Activated naive CD4-positive, alpha-beta T cell (primary cell): ENCODE results near the gene DNPH1.

Experiments
- DNase-seq, 4 experiments: peaks; one replicate each; lab custom pipeline; 2025; lab: John Stamatoyannopoulos, UW

DNPH1 gene

DNA sequence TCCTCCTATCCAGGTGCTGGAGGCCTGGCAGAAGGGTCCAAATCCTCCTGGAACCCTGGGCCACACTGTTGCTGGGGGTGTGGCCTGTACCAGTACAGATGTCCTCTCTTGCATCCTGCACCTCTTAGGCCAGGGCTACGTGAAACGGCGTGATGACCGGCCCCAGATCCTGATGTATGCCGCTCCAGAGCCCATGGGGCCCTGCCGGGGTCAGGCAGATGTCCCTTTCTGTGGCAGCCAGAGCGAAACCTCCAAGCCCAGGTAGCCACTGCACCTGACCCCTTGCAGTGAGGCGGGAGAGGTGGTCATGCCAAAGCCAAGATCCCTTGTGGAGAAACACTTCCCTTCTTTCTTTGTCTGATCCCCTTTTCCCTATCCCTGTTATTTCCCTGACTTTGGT lies 14.2 kb downstream of the DNPH1 start:
- no peak for DNase-seq

DNA sequence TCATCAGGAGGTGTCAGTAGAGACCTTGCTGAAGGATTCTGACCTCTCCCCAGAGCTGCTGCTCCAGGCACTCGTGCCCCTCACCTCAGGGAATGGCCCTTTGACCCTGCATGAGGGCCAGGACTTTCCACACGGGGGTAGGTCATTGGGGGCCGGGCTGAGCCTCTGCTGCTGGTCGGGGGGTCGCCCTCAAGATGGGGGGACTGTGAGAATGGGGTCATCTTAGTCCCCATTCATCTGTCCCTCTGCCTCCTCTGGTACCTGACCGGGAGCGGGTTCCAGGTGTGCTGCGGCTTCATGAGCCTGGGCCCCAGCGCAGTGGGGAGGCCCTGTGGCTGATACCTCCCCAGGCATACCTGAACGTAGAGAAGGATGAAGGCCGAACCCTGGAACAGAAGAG lies 15.8 kb downstream of the DNPH1 start:
- DNase-seq: no peak

DNA sequence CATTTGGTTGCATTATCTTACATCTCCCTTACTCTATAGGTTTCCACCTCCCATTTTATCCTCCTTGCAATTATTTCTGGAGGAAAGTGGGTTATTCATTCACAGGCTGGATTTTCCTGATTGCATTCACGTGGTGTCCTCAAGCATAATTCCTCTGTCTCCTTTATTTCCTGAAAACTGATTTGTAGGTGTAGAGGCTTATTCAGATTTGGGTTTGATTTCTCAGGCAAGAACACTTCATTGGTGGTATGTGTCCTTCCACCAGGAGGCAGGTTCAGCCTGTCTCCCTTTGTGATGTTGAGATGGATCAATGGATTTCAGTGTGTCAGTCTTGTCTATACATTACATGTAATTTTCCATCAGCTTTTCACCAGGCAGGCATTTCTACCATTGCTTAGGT lies 17.3 kb downstream of the DNPH1 start:
- no peak for DNase-seq

DNA sequence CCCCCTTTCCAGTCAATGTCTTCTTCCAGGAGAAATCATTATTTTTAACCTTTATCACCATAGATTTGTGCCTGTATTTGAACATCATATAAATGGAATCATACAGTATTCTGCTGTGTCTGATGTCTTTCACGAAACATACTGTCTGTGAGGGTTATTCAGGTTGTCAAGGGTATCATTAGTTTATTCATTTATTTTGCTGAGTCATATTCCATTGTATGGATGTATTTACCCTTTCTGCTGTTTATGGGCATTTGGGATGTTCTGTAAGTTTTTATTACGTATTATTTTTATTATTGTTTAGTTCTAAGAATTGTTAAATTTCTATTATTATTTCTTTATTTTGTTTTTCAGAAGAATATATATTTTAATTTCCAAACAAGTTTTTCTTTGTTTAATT lies 22.0 kb downstream of the DNPH1 start:
- DNase-seq: no peak

DNA sequence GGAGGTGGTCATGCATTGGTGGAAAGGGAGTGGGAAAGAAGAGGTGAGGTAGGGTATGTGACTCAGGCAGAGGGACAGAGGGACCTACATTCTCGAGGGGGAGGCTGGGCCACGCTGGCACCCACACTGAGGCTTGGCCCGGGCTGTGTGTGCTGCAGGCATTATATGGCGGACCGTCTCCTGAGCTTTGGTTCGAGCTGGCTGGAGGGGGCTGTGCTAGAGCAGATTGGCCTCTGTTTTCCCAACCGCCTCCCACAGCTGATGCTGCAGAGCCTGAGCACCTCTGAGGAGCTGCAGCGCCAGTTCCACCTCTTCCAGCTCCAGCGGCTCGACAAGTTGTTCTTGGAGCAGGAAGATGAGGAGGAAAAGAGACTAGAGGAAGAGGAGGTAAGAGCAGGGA lies 23.4 kb downstream of the DNPH1 start:
- no peak for DNase-seq

DNA sequence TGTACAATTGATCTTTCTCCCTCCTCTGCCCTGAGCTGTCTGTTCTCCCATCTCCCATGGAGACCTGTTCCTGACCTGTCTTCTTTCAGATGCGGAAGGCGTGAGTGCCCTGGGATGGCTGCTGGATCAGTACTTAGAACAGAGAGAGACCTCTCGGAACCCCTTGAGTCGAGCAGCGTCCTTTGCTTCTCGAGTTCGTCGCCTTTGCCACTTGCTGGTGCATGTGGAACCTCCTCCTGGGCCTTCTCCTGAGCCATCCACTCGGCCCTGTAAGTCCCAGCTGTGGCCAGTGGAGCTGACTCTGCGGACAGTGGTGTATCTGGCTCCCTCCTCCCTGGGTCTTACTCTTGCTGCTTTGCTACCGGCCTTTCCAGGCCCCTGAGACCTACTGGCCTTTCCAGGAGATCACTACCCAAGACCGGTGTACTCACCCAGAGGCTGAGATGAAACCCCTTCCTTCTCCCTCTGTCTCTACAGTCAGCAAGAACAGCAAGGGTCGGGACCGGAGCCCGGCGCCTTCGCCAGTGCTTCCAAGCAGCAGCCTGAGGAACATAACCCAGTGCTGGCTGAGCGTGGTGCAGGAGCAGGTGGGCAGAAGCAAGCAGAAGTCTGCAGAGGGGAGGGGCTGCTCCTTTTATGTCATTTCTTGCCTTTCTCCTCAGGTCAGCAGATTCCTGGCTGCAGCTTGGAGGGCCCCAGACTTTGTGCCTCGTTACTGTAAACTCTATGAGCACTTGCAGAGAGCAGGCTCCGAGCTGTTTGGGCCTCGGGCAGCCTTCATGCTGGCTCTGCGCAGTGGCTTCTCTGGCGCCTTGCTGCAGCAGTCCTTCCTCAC lies 24.8 kb downstream of the DNPH1 start:
- no peak for DNase-seq

DNA sequence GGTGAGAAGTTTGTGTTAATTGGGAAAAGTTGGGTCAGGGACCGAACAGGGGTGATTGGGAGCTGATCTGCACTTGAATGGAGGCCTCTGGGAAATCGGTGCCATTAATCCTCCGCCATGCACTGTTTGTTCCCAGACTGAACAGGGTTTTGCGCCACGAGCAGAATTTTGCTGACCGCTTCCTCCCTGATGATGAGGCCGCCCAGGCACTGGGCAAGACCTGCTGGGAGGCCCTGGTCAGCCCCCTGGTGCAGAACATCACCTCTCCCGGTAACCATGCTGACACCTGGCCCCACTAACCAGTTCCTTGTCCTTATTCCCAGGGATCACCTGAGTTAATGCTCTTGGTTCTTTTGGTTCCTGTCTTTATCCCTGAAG lies 25.6 kb downstream of the DNPH1 start:
- DNase-seq: no peak

DNA sequence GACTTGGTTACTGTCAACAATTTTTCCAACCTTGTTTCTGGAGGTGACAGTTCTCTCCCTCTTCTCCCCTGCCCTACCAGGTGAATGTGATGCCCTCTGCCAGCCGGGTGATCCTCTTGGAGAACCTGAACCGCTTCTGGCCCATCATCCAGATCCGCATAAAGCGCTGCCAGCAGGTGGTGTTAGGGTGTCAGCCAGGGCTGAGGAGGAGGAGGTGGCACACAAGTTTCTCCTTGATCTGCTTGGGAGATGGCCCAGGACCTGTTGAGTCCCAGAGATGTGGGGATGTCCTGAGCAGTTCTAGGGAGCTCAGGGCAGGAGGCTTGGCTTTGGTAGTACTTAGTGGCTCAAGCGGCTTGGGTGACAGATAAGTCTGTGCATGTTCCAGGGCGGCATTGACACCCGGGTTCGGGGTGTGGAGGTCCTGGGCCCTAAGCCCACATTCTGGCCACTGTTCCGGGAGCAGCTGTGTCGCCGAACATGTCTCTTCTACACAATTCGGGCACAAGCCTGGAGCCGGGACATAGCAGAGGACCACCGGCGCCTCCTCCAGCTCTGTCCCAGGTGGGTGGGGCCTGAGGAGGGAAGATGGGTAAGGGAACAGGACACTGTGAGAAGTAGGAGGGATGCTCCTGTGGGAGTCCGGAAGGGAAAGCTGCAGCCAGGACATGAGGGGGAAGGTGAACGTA lies 26.1 kb downstream of the DNPH1 start:
- DNase-seq: no peak

DNA sequence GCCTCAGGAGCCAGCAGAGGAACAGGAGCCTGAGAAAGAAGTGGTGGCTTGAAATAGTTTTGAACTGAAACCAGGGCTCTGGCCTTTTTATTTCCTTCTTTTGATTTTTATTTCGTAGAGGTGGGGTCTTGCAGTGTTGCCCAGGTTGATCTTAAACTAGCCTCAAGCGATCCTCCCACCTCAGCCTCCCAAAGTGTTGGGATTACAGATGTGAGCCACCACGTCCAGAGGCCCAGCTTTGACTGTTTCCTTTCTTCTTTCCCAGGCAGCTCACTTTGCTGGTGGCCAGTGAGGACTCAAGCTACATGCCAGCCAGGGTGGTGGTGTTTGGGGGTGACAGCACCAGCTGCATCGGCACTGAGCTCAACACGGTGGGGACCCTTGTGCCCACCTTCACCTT lies 26.8 kb downstream of the DNPH1 start:
- DNase-seq: no peak

DNA sequence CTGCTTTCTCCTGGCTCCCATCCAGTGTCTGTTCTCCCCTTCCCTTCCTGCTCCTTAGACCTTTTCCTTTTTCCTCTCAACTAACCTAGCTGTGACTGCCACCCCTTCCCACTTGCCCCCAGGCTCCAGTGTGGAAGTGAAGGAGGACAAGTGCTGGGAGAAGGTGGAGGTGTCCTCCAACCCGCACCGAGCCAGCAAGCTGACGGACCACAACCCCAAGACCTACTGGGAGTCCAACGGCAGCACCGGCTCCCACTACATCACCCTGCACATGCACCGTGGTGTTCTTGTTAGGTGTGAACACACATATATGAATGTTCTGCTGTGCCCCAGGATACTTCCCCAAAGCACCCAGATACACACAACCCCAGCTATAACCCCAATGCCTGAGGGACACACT lies 28.7 kb downstream of the DNPH1 start:
- no peak for DNase-seq

DNA sequence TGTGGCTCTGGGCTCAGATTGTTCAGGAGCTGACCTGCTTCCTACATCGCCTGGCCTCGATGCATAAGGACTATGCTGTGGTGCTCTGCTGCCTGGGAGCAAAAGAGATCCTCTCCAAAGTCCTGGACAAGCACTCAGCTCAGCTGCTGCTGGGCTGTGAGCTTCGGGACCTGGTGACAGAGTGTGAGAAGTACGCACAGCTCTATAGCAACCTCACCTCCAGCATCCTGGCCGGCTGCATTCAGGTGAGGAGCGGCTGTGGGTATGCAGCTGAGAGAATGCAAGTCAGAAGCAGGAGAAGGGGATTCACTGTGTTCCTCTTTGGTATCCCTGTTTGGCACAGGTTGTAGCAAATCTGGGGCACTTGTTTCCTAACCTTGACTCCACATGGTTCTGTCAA lies 29.4 kb downstream of the DNPH1 start:
- no peak for DNase-seq

DNA sequence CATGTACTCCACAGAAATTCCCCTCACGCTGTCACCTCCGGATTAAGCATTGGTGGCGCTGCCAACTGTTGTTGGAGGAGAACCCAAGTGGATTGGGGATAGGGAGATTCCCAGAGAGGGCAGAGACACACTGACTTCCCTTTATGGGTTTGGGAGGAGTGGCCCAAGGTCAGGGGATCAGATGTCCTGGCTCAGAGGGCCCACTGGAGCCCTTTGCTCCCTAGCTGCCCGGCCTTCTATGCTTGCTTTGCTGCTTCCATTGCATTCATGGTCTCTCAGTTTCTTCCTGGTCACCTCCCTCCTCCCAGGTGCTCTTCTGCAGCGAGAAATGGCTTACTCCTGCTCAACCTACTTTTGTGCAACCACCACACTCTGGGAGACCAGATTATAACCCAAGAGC lies 32.9 kb downstream of the DNPH1 start:
- DNase-seq: no peak

DNA sequence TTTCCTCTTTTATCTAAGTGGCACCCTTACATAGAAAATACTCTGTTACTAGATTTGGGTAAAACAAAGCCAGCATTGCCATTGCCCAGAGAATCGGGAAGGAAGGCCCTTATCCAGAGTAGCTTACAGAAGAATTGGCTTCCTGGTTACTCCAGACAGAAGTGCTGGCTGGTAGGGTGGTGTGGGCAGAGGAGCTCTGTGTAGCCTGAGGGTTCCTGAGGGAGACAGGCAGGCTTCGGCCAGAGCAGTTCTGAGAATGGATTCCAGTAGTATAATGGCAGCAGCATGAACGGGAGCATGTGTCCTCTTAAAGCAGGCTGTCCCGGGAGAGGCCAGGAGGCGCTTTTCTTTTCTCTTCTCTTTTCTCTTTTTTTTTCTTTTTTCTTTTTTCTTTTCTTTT lies 35.4 kb downstream of the DNPH1 start:
- no peak for DNase-seq

DNA sequence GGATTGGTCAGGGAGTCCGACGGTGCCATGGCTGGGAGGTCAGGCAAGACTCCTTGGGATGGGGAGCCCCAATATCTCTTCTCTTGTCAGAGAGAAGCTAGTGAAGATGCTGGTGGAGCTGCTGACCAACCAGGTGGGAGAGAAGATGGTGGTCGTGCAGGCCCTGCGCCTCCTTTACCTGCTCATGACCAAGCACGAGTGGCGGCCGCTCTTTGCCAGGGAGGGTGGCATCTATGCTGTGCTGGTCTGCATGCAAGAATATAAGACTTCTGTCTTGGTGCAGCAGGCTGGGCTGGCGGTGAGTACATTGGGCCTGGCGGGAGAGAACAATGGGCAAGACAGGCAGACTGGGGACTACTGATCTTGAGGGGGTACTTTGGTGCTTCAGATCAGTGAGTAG lies 36.4 kb downstream of the DNPH1 start:
- DNase-seq: no peak

DNA sequence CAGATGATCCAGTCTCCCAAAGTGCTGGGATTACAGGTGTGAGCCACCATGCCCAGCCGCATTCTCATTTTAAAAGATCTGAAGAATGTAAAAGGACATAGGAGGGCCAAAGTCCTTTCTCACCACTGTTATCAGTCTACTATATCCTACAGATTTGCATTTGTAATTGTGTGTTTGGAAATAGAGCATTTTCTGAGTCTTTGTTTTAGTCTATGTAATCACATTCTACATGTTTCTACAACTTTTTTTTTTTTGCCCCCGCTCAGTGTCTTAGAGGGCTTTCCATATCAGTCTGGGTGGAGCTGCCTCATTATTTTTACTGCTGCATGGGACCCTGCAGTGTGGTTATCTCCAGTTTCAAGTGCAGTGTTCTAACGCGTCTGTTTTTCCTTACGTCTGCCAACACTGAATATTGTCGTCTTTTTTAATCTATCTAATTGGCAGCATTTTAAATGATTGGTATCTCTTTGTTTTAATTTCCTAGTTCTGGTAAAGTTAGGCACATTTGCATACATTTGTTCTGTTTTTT lies 39.4 kb downstream of the DNPH1 start:
- DNase-seq: no peak

DNA sequence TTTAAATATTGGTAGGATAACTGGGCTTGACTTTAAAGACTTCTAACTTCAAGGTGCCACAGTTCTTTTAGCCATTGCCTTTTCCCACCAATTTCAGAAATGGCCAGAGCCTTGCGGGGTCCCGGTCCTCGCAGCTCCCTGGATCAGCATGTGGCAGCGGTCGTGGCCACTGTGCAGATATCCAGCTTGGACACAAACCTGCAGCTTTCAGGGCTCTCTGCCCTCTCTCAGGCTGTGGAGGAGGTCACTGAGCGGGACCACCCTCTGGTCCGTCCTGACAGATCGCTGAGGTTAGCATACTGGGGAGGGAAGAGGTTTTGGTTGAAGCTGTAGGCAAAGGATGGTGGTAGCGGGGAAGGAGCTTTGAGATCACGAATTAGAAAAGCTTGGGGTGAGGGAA lies 40.9 kb downstream of the DNPH1 start:
- DNase-seq: no peak

DNA sequence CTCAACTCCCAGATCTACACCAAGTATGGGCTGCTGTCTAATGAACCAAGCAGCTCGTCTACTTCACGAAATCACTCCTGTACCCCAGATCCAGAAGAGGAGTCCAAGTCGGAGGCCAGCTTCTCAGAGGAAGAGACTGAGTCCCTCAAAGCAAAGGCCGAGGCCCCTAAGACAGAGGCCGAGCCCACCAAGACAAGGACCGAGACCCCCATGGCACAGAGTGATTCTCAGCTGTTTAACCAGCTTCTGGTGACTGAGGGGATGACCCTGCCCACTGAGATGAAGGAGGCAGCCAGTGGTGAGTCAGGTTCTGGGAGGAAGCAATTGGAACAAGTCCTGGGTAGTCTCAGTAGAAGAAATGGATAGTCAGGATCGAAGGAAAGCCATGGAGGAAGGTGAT lies 41.5 kb downstream of the DNPH1 start:
- DNase-seq: no peak

DNA sequence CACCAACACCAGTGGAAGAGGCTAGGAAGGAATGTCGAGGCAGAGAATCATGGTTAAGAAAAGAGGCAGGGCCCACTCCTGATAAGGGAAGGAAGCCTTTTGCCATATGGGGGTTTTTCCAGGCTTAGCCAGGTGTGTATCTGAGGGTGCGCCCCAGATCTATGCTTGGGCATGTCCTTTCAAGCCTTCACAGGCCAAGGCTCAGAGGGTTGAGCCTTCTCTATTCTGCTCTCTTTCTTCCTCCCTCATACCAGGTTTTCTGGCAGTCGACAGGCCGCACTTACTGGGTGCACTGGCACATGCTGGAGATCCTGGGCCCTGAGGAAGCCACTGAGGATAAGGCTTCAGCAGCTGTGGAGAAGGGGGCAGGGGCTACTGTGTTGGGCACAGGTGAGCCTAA lies 42.6 kb downstream of the DNPH1 start:
- no peak for DNase-seq

DNA sequence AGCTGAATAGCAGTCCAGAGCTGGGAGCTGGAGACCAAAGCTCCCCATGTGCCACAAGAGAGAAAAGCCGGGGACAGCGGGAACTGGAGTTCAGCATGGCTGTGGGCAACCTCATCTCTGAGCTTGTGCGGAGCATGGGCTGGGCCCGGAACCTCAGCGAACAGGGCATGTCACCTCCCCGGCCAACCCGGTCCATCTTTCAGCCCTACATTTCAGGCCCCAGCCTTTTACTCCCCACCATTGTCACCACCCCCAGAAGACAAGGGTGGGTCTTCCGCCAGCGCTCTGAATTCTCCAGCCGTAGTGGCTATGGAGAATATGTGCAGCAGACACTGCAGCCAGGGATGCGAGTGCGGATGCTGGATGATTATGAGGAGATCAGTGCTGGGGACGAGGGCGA lies 43.3 kb downstream of the DNPH1 start:
- DNase-seq: no peak

DNA sequence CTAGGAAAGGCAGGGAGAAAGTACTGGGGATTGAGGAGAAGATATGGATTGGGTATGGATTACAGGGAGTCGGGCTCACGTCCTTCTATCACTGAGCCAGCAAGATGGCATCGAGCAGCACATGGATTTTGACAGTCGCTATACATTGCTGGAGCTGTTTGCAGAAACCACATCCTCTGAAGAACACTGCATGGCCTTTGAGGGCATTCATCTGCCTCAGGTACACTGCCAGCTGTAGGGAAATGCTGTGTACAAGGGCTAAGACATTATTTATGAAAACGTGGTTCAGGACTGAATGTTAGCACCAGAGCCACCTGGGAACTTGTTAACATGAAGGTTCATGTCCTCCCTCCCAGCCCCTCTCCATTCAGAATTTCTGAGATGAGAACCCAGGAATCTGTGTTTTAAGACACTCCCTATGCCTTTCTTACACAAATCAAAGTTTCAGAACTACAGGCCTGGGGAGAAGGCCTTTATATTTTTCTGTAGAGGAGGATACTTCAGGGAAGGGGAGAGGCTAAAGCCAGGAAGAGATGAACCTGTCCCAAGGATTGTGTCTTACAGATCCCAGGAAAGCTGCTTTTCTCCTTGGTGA lies 43.8 kb downstream of the DNPH1 start:
- DNase-seq: no peak

DNA sequence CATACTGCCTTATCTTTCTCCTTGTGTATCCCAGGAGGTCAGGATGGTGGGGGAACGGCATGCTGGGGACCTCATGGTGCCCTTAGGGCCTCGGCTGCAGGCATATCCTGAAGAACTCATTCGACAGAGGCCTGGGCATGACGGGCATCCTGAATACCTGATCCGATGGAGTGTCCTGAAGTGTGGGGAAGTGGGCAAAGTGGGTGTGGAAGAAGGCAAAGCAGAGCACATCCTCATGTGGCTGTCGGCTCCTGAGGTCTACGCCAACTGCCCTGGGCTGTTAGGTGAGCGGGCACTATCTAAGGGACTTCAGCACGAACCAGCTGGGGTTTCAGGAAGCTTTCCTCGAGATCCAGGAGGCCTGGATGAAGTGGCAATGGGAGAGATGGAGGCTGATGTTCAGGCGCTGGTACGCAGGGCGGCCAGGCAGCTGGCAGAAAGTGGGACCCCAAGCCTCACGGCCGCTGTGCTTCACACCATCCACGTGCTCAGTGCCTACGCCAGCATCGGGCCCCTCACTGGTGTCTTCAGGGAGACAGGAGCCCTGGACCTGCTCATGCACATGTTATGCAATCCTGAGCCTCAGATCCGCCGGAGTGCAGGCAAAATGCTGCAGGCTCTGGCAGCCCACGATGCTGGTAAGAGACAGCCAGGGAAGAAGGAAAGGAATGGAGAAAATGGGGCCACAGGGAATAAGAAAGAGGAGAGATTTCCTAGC lies 44.9 kb downstream of the DNPH1 start:
- DNase-seq: no peak

DNA sequence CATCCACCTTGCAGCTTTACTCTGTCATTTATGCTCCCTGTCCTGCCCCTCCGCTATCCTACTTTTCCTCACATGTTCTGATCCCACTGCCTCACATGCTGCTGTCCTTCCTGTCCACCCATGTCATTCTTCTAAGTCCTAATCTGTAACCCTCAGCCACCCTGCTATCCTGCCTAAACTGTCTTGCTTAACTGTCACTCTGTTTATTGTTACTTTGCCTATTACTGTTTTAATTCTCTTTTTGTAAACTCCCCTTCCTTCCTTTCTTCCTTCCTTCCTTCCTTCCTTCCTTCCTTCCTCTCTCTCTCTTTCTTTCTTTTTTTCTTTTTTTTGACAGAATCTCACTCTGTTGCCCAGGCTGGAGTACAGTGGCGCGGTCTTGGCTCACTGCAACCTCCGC lies 45.8 kb downstream of the DNPH1 start:
- DNase-seq: no peak
